Stimulated activated effector memory CD8-positive, alpha-beta T cell treated with anti-CD3 and anti-CD28 coated beads, Interleukin-12 subunit alpha, Interleukin-12 subunit beta, amount 100 ng/mL, for 72 hours (primary cell): Measurements from ENCODE around the gene PXMP4.

Experiments
- ATAC-seq: fragments of 150-1000 bp; cut with Tn5 transposase; 2 replicates; pipeline ENCODE4 v1.10.0; 2021
- DNase-seq, 2 donors: peaks; one replicate each; pipeline ENCODE4 v3.0.0; 2021 to 2022; ENCODE audit warnings: low spot score in 2 of 2
- H3K27ac Mint-ChIP-seq: one replicate; pipeline ENCODE4 v1.8.0; 2022; ENCODE audit warnings: mild to moderate bottlenecking, mixed read lengths
- H3K36me3 Mint-ChIP-seq: one replicate; pipeline ENCODE4 v1.8.0; 2022; ENCODE audit warnings: mild to moderate bottlenecking, mixed read lengths
- H3K4me1 Mint-ChIP-seq: one replicate; pipeline ENCODE4 v1.8.0; 2022; ENCODE audit warnings: mixed read lengths
- H3K4me3 Mint-ChIP-seq: one replicate; pipeline ENCODE4 v1.8.0; 2022; ENCODE audit warnings: mild to moderate bottlenecking, mixed read lengths
- H3K9me3 Mint-ChIP-seq: one replicate; pipeline ENCODE4 v1.8.0; 2022; ENCODE audit warnings: mixed read lengths

Gene PXMP4

DNA sequence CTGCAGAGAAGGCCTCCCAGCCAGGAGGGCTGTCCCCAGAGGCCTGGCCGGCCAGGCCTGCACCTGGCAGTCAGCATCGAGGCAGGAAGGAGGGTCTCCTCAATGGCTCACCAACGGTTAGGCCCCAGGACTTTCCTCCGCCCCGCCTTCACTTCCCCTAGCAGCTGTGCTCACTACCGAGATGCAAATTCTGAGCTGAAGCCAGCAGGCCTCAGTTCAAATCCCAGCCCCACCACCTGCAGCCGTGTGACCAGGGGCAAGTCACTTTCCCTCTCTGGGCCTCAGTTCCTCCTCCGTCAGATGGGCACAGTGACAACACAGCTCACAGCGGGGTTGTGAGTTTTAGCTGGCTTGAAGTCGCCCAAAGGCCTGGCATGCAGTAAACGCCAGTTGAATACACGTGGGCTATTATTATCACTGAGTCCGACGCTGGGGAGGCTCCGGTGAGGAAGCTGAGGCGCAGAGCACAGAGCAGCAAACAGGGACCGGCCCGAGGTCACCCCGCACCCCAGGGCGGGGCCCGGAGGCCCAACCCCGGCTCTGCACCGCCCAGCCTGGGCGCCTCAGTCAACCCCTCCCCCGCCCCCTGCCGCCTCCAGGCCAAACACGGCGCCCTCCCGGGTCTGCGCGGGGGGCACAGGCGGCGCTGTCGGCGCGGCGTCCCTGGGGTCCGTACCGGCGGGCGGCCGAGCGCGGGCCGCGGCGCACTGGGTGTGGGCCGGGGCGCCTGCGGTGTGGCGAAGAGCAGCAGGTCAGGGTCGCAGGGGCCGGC is 34.6 kb downstream of the PXMP4 start:
- DNase-seq (peak in 1 of 2 donors; percentile 77), ATAC-seq (peak; percentile 65)
- H3K9me3 Mint-ChIP-seq, result no peaks in the 10 kb centered on the region
- peaks cover 74% of the 10 kb centered on the region for H3K4me1 Mint-ChIP-seq
- H3K4me3 Mint-ChIP-seq, result peak overlapping the region; percentile 84
- H3K36me3 Mint-ChIP-seq, result peaks cover 48% of the 10 kb centered on the region
- H3K27ac Mint-ChIP-seq, result peak overlapping the region; percentile 89

DNA sequence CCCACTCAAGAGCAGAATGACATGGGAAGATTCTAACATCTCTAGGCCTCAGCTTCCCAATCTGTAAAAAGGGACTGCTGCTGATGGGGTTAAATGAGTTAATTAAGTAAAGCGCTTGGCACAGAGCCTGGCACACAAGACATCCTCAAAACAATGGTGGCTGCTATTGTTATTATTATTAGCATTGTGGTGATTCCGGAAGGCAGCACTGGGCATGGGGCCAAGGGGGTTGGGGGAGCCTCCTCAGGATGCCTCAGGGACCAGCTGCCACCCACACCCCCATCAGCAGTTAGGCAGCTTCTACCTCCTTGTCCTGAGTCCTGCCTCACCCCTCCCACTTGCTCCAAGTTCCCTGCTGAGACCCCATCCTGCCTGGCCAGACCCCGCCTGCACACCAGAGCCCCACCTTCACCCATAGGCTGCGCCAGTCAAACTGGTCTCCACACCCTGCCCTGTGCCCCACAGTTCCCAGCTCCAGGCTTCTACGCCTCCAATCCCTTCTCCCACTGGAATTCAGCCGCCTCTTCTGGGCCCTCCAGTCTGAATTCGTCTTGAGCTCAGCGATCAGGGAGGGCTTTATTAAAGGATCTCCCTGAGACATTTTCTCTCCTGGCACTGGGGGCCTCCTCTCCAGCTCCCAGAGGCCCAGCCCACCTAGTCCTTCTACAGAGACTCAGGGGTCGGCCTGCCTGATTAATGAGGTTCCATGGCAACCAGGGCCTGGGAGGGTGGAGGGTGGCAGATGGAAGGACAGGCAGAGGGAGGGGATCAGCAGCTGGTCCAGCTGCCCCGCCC is 35.4 kb downstream of the PXMP4 start:
- Mint-ChIP-seq H3K4me1 (peaks cover 76% of the 10 kb centered on the region), H3K27ac (peak overlapping the region; percentile 89), H3K36me3 (peaks cover 56% of the 10 kb centered on the region), H3K9me3 (no peaks in the 10 kb centered on the region), H3K4me3 (peak overlapping the region; percentile 84)
- ATAC-seq (no peak), DNase-seq (peak in 1 of 2 donors; percentile 50)

DNA sequence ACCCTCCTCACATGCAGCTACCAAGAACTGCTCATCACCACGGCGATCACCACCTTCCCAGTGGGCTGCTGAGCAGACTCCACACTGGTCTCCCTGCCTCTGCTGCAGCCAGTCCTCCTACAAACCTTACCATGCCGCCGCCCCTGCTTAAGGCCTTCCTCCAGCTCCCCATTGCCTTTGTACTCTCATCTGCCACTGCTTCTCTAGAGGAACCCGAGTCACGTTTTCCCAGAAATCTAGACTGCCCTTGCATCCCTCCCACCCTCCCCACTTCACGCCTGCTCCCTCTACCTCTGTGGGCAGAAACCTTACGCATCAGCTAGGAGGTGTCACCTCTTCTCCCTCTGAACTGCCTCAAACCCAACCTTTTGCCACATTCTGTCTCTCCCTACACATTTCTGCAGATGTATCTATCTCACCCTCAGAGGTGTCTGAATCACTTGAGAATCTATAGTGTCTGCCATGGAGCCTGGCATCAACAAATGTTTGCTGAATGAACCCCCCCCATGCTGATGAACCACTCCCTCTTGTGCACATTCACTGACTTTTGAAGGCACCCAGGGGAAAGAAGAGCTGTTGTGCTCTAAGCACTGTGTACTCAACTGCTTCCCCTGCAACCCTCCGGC is 38.3 kb downstream of the PXMP4 start:
- Mint-ChIP-seq H3K36me3 (peaks cover 81% of the 10 kb centered on the region), H3K4me1 (peaks cover 61% of the 10 kb centered on the region), H3K4me3 (peak overlapping the region; percentile 43), H3K9me3 (no peaks in the 10 kb centered on the region), H3K27ac (peak overlapping the region; percentile 68)
- DNase-seq (no peak), ATAC-seq (peak; percentile 31)

DNA sequence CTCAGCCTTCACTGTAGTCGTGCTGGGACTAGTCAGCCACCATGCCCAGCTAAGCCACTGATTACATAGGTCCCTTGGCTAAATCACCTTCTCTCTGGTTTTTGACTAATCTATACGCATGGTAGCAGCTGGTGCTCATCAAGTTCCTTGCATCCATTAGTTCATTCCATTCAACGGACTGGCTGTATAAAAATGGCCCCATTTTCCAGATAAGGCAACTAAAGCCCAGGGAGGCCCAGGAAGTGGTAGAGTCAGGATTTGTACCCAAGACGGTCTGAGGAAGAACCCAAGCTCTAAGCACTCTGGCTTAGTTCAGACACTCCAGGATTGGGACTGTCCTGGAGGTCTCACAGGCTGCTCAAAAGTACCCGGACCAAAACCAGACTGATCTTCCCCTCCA is 38.8 kb downstream of the PXMP4 start:
- Mint-ChIP-seq H3K27ac (peak overlapping the region; percentile 68), H3K4me1 (peaks cover 55% of the 10 kb centered on the region), H3K9me3 (no peaks in the 10 kb centered on the region), H3K36me3 (peaks cover 83% of the 10 kb centered on the region), H3K4me3 (peak overlapping the region; percentile 43)
- ATAC-seq (no peak), DNase-seq (no peak)

DNA sequence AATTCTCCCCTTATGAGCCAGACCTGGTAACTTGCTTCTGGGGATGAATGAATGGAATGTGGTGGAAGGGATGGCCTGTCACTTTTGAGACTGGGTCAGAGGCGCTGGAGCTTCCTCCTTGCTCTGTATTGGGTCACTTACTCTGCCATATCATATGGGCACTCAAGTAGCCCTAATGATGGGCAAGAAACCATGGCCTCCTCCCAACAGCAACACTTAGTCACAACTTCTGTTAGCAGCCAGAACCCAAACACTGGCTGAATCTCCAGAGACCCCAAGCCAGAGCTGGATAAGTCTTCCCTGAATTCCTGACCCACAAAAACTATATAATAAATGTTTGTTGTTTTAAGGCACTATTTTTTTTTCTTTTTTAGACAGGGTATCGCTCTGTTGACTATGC is 39.4 kb downstream of the PXMP4 start:
- Mint-ChIP-seq H3K4me3 (peak overlapping the region; percentile 15), H3K9me3 (no peaks in the 10 kb centered on the region), H3K36me3 (peaks cover 88% of the 10 kb centered on the region), H3K4me1 (peaks cover 60% of the 10 kb centered on the region), H3K27ac (peak overlapping the region; percentile 68)
- DNase-seq, result no peak
- ATAC-seq, result no peak

DNA sequence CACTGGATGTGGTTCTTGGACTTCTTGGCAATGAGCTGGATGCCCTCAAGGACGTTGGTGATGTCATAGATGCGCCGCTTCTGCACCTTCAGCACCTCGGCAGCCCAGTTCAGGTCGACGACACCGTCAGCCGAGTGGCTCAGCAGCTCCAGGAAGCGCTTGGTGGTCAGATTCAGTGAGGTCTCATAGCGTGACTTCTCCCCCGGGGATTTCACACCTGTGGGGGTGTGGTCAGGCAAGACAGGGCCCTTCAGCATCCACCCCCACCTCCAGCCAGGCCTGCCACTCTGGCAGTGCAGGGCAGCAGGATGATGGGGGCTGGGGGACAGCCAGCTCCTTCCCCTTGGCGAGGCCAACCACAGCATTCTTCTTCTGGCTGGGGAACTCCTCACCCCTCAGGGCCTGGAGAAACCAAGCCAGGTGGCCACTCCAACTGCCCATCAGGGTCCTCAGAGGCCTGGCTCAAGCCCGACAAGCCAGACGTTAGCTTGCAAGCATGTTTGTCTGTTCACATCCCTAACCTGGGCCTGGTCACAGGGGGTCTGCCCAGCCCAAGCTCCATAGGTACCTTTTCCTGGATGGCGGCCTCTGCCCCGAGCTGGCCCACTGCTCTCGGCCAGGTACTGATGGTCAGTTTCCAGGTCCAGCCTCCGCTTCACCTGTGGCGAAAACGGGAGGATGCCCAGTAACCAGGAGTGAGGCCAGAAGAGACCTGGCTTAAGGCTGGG is 40.2 kb downstream of the PXMP4 start:
- peaks cover 85% of the 10 kb centered on the region for H3K36me3 Mint-ChIP-seq
- H3K4me1 Mint-ChIP-seq, result peaks cover 59% of the 10 kb centered on the region
- DNase-seq, result peak in 1 of 2 donors; percentile 77
- peak; percentile 78 for ATAC-seq
- no peaks in the 10 kb centered on the region for H3K9me3 Mint-ChIP-seq
- peak overlapping the region; percentile 15 for H3K4me3 Mint-ChIP-seq
- peak overlapping the region; percentile 68 for H3K27ac Mint-ChIP-seq

DNA sequence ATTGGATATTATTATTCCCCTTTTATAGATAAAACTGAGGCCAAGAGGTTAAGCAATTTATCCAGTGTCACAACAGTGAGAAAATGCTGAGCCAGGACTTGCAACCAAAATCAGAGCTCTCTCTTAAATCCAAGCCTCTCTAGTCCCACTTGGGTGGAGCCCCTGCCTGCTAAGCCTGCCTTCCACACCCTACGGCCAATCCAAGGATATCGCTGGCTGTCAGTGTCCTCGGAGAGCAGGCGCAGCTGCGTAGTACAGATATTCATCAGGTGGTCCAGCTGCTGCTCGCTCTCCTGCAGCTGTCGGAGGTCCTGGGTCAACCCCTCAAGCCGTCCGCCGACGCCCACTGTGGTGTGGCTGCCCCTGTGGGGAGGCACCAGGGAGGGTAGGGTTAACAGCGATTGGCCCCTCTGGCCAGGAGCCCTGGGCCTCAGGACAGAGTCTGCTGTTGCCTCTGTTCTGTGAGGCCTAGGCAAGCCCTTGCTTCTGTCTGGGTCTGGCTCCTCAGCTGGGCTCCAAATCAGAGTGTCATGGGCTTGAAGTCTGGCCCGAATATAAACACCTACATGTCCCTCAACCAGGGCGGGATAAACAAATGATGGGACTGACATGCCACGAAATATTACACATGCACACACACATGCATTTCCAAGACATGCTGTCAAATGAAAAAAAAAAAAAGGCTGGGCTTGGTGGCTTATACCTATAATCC is 42.0 kb downstream of the PXMP4 start:
- H3K4me1 Mint-ChIP-seq, result peaks cover 68% of the 10 kb centered on the region
- ATAC-seq (no peak), DNase-seq (no peak)
- peaks cover 73% of the 10 kb centered on the region for H3K36me3 Mint-ChIP-seq
- no peak overlapping the region for H3K4me3 Mint-ChIP-seq
- H3K27ac Mint-ChIP-seq, result peak overlapping the region; percentile 83
- H3K9me3 Mint-ChIP-seq, result no peaks in the 10 kb centered on the region

DNA sequence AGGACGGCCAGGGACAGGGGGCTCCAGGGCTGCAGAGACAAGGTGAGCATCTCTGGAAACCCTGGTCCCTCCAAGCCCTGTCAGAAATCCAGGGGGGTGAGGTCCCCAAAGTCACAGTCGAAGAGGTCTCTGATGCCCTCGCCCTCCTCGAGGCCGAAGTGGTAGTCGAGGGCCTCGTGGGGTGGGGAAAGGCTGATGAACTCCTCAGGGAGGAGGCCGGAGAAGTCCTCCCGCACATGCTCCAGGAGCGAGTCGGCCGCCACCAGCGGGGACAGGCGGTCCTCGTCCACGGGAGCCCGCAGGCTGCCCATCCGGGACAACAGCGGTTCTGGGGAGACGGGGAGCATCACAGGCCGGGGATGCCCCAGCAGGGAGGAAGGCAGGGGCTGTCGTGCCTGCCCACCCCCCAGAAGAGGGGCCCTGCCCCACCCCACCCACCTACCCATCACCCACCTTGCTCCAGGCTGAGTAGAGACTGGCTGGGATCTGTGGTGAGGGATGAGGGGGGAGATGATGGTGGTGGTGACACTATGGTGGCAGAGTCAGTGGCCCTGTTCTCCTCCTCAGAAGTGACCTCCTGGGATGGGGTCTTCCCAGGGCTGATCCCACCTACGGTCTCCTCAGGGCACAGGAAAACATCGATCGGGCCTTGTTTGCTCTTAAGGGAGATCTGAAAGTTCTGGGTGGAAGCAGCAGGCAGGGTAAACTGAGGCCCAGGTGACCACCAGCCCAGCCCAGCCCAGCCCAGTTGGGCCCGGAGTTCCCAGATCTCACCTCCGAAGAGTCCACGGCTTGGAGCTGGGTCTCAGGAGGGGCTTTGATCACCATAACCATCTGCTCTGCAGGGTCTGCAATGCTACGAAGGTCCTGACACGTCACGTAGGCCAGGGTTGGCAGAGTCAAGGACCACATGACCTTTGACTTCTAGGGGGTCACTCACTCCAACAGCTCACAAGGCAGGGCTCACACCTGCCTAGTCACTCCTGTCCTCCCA is 43.2 kb downstream of the PXMP4 start:
- no peak overlapping the region for H3K4me3 Mint-ChIP-seq
- no peak overlapping the region for H3K27ac Mint-ChIP-seq
- no peak for ATAC-seq
- H3K9me3 Mint-ChIP-seq, result no peaks in the 10 kb centered on the region
- H3K36me3 Mint-ChIP-seq, result peaks cover 62% of the 10 kb centered on the region
- no peak for DNase-seq
- H3K4me1 Mint-ChIP-seq, result peaks cover 67% of the 10 kb centered on the region

DNA sequence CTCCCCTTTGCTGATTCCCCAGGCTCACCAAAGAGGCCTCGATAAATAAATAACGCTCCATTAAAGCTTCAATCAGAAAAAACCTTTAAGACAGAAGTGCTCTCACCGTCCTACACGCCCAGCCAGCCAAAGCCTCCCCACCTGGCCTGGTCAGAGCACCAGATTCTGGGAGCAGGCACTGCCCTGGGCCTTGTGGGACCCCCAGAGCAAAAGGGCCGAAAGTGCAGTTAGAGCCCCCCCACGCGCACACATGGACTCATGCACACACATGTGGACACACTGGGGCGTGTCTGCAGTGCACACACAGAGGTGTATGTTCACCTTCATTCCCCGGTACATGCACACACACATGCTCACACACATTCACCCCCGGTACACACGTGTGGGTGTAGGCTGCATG is 44.0 kb downstream of the PXMP4 start:
- Mint-ChIP-seq H3K9me3 (no peaks in the 10 kb centered on the region), H3K36me3 (peaks cover 66% of the 10 kb centered on the region), H3K4me3 (no peak overlapping the region), H3K27ac (no peak overlapping the region), H3K4me1 (peaks cover 59% of the 10 kb centered on the region)
- DNase-seq, result no peak
- no peak for ATAC-seq

DNA sequence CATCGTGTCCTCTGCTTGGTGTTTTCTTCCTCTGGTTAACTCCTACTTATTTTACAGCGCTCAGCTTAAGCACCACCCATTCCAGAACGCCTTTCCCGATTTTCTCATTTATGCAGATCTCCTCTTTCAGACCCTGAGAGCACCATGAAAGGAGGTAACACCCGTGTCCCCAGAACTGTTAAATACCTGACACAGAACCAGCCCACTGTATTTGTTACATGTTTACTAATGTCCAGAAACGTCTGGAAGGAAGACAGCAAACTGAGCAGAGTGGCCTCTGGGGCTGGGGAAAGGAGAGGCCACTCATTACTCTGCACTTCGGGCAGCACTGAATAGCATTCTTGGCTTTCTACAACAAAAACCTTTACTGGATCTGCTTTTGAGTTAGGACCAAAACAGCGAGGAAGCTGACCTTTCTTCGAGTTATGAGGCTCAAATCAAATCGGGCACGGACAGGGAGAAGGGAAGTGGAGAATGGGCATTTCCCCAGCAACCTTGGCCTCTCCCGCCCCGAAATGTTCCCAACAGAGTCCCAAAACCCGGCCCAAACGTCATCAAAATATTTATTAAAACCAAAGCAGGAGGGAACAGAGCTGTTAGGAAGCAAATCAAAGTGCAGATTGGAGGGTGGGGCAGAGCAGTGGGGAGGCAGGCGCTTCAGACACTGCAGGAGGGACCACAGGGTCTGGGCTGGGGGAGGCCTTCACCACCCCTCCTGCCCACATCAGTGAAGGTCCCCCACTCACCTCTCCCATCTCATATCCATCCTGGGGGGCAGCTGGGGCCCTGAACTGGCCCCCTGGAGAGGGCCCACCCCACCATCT is 44.8 kb downstream of the PXMP4 start:
- Mint-ChIP-seq H3K36me3 (peaks cover 61% of the 10 kb centered on the region), H3K27ac (peak overlapping the region; percentile 32), H3K9me3 (no peaks in the 10 kb centered on the region), H3K4me3 (peak overlapping the region; percentile 83), H3K4me1 (peaks cover 51% of the 10 kb centered on the region)
- DNase-seq, result no peak
- ATAC-seq, result no peak

DNA sequence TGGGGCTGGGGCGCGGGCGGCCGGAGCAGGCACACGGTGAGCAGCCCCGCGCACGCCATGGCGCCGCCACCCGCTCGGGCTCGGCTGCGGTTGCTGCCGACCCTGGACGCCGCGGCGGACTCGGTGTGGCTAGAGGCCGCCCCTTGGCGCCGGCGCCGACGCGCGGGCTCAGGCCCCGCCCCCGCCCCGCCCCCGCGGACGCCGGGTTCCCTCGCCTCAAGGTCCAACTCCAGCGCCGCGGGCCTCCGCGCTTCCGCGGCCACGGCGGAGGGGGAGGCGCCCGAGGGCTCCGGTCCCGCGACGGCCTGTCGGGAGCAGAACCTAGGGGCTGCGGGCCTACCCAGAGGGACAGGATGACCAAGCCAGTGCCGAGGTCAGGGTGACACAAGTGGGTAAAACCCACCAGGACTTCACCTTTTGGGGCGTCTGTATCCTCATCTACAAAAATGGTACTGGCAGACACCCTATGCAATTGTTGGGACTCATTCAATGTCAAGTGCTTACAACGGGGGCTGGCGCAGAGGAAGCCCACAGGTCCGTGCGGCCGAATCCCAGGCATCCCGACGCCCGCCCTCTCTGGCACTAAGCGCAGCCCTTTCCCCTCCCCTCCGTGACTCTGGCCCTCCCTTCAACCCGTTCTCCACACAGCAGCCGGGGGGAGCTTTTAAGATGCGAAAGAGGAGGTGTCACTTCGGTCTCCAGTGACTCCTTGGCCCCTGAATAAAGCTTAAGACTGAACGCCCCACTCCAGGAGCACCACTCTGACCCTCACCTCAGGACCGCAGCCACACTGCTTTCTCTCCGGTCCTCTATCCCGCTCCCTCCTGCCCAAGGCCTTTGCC is 45.6 kb downstream of the PXMP4 start, which contains the start of gene NECAB3:
NECAB3 (minus strand) TSS at position 135 of the 842 bp plus-strand sequence; CDS start at position 59, 76 bp downstream.
- peak; percentile 84 for ATAC-seq
- H3K27ac Mint-ChIP-seq, result peak within 1 kb of the TSS; percentile 88
- H3K4me3 Mint-ChIP-seq, result peak within 1 kb of the TSS; percentile 83
- H3K36me3 Mint-ChIP-seq, result peaks cover 59% of the 10 kb centered on the region
- peak; percentile 64 to 87 for DNase-seq
- H3K4me1 Mint-ChIP-seq, result peaks cover 51% of the 10 kb centered on the region
- no peaks in the 10 kb centered on the region for H3K9me3 Mint-ChIP-seq
